ENCODE data around the gene COL3A1. TPM values are rescaled to one million over a fixed set of nuclear protein-coding genes. Genes with fewer than 3 reads are reported as not detected.
A peak's percentile ranks its signal among the peaks of the same experiment; 100 is the strongest.

COL3A1 gene
- polyA plus RNA-seq, 4 donors: 2.0 to 648 (median 59.6) TPM

DNA sequence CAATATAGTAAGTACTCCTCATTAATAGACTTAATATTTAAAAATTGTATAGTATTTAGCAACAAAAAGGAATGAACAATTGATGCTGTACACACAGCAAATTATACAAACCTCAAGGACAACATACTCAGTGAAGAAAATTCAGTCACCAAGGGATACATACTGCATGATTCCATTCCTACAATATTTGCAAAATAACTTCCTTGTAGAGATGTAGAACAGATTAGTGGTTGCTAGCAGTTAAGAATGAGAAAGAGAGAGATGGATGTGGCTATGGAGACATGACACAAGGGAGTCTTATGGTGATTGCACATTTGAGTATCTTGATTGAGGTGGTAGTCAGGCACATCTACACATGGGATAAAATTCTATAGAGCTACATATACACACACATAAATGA lies 26.0 kb downstream of the COL3A1 start:
- no peak for DNase-seq
- H3K4me3 ChIP-seq (ENCODE audit: low read depth in 1 of 3, low read length in 3 of 3): no peak overlapping the region
- no peak overlapping the region for H3K27ac ChIP-seq (ENCODE audit: low read depth in 1 of 3, low read length in 2 of 3)
- no peak for FAIRE-seq
- H3K27me3 ChIP-seq (ENCODE audit: control insufficient read depth in 3 of 3, insufficient read depth in 3 of 3, low read length in 3 of 3): no peaks in the 10 kb centered on the region
- H3K9me3 ChIP-seq (ENCODE audit: control insufficient read depth in 2 of 2, insufficient read depth in 1 of 2, low read depth in 1 of 2, low read length in 1 of 2): no peaks in the 10 kb centered on the region
- H3K36me3 ChIP-seq (ENCODE audit: control insufficient read depth in 3 of 3, insufficient read depth in 2 of 3, low read depth in 1 of 3, low read length in 3 of 3): peaks cover 0 to 11% (median 0%) of the 10 kb centered on the region in 3 donors
- H3K4me1 ChIP-seq (ENCODE audit: control insufficient read depth in 3 of 3, insufficient read depth in 2 of 3, low read depth in 1 of 3, low read length in 2 of 3): no peaks in the 10 kb centered on the region

DNA sequence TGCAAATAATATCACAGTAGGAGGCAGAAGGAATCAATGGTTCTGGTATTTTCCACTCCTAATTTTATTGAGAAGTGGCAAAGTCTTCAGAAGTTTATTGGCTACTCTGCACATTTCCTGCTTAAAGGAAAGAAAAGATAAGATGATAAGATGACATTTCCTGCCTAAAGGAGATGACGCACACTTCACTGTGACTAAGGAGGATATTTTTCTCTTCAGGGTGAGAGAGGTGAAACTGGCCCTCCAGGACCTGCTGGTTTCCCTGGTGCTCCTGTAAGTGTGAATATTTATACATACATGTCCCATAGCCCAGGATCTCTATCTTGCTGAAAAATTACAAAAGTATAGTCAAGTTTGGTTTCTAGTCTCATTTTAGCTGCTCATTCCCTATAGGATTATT lies 27.9 kb downstream of the COL3A1 start:
- no peak for FAIRE-seq
- WGBS, 3 donors: 13 to 27% (median 20%) methylated on average over 1 of the region's 1 CpG

GRCh38 chr2:189008555-189009262 lies 34.5 kb downstream of the COL3A1 start:
- no peak overlapping the region for H3K27ac ChIP-seq (ENCODE audit: low read depth in 1 of 3, low read length in 2 of 3)
- no peak overlapping the region for H3K4me3 ChIP-seq (ENCODE audit: low read depth in 1 of 3, low read length in 3 of 3)
- H3K9me3 ChIP-seq (ENCODE audit: control insufficient read depth in 2 of 2, insufficient read depth in 1 of 2, low read depth in 1 of 2, low read length in 1 of 2): no peaks in the 10 kb centered on the region
- H3K4me1 ChIP-seq (ENCODE audit: control insufficient read depth in 3 of 3, insufficient read depth in 2 of 3, low read depth in 1 of 3, low read length in 2 of 3): no peaks in the 10 kb centered on the region
- H3K36me3 ChIP-seq (ENCODE audit: control insufficient read depth in 3 of 3, insufficient read depth in 2 of 3, low read depth in 1 of 3, low read length in 3 of 3): peaks cover 0 to 13% (median 0%) of the 10 kb centered on the region in 3 donors
- DNase-seq (no peak), FAIRE-seq (no peak)
- 77 to 82% (median 80%) methylated on average over 9 of the region's 9 CpGs for WGBS, 3 donors
- no peaks in the 10 kb centered on the region for H3K27me3 ChIP-seq (ENCODE audit: control insufficient read depth in 3 of 3, insufficient read depth in 3 of 3, low read length in 3 of 3)

More for the DNA sequence above, 27.9 kb downstream of the COL3A1 start:
- DNase-seq: no peak
- Histone ChIP-seq H3K27ac (ENCODE audit: low read depth in 1 of 3, low read length in 2 of 3) (peak overlapping the region in 1 of 3 donors; percentile 24), H3K4me3 (ENCODE audit: low read depth in 1 of 3, low read length in 3 of 3) (no peak overlapping the region), H3K9me3 (ENCODE audit: control insufficient read depth in 2 of 2, insufficient read depth in 1 of 2, low read depth in 1 of 2, low read length in 1 of 2) (no peaks in the 10 kb centered on the region), H3K36me3 (ENCODE audit: control insufficient read depth in 3 of 3, insufficient read depth in 2 of 3, low read depth in 1 of 3, low read length in 3 of 3) (peaks cover 0 to 15% (median 0%) of the 10 kb centered on the region in 3 donors), H3K27me3 (ENCODE audit: control insufficient read depth in 3 of 3, insufficient read depth in 3 of 3, low read length in 3 of 3) (no peaks in the 10 kb centered on the region), H3K4me1 (ENCODE audit: control insufficient read depth in 3 of 3, insufficient read depth in 2 of 3, low read depth in 1 of 3, low read length in 2 of 3) (no peaks in the 10 kb centered on the region)

DNA sequence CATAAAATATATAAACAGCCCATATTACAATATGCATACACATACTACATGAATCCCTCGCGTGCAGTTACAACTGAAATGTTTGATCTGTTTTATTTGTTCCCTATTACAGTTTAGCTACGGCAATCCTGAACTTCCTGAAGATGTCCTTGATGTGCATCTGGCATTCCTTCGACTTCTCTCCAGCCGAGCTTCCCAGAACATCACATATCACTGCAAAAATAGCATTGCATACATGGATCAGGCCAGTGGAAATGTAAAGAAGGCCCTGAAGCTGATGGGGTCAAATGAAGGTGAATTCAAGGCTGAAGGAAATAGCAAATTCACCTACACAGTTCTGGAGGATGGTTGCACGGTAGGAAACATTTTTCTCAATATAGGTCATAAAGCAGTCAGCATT lies 36.4 kb downstream of the COL3A1 start:
- H3K27ac ChIP-seq (ENCODE audit: low read depth in 1 of 3, low read length in 2 of 3): no peak overlapping the region
- no peaks in the 10 kb centered on the region for H3K9me3 ChIP-seq (ENCODE audit: control insufficient read depth in 2 of 2, insufficient read depth in 1 of 2, low read depth in 1 of 2, low read length in 1 of 2)
- peaks cover 0 to 6% (median 0%) of the 10 kb centered on the region in 3 donors for H3K36me3 ChIP-seq (ENCODE audit: control insufficient read depth in 3 of 3, insufficient read depth in 2 of 3, low read depth in 1 of 3, low read length in 3 of 3)
- no peak overlapping the region for H3K4me3 ChIP-seq (ENCODE audit: low read depth in 1 of 3, low read length in 3 of 3)
- no peaks in the 10 kb centered on the region for H3K27me3 ChIP-seq (ENCODE audit: control insufficient read depth in 3 of 3, insufficient read depth in 3 of 3, low read length in 3 of 3)
- WGBS, 3 donors: 72 to 83% (median 78%) methylated on average over 6 of the region's 6 CpGs
- no peaks in the 10 kb centered on the region for H3K4me1 ChIP-seq (ENCODE audit: control insufficient read depth in 3 of 3, insufficient read depth in 2 of 3, low read depth in 1 of 3, low read length in 2 of 3)
- DNase-seq: no peak
- no peak for FAIRE-seq

GRCh38 chr2:189012351-189012750 lies 38.2 kb downstream of the COL3A1 start:
- H3K27me3 ChIP-seq (ENCODE audit: control insufficient read depth in 3 of 3, insufficient read depth in 3 of 3, low read length in 3 of 3): no peaks in the 10 kb centered on the region
- H3K36me3 ChIP-seq (ENCODE audit: control insufficient read depth in 3 of 3, insufficient read depth in 2 of 3, low read depth in 1 of 3, low read length in 3 of 3): peaks cover 0 to 4% (median 0%) of the 10 kb centered on the region in 3 donors
- no peak overlapping the region for H3K27ac ChIP-seq (ENCODE audit: low read depth in 1 of 3, low read length in 2 of 3)
- FAIRE-seq (no peak), DNase-seq (no peak)
- H3K9me3 ChIP-seq (ENCODE audit: control insufficient read depth in 2 of 2, insufficient read depth in 1 of 2, low read depth in 1 of 2, low read length in 1 of 2): no peaks in the 10 kb centered on the region
- H3K4me1 ChIP-seq (ENCODE audit: control insufficient read depth in 3 of 3, insufficient read depth in 2 of 3, low read depth in 1 of 3, low read length in 2 of 3): no peaks in the 10 kb centered on the region
- 37 to 66% (median 63%) methylated on average over 1 of the region's 1 CpG for WGBS, 3 donors
- H3K4me3 ChIP-seq (ENCODE audit: low read depth in 1 of 3, low read length in 3 of 3): no peak overlapping the region

DNA sequence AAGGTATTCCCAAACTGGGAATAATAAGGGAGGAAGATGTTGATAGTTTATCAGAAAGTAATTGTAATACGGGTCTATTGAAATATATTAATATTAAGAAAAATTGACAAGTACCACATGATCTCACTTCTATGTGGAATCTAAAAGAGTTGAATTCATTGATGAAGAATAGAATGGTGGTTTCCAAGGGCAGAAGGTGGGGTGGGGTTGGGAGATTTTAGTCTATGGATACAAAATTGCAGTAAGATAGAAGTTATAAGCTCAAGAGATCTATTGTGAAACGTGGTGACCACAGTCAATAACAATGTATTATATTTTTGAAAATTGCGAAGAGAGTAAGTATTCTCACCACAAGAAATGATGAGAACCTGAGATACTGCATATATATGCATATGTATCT lies 38.9 kb downstream of the COL3A1 start:
- Histone ChIP-seq H3K27ac (ENCODE audit: low read depth in 1 of 3, low read length in 2 of 3) (no peak overlapping the region), H3K27me3 (ENCODE audit: control insufficient read depth in 3 of 3, insufficient read depth in 3 of 3, low read length in 3 of 3) (no peaks in the 10 kb centered on the region), H3K36me3 (ENCODE audit: control insufficient read depth in 3 of 3, insufficient read depth in 2 of 3, low read depth in 1 of 3, low read length in 3 of 3) (no peaks in the 10 kb centered on the region), H3K9me3 (ENCODE audit: control insufficient read depth in 2 of 2, insufficient read depth in 1 of 2, low read depth in 1 of 2, low read length in 1 of 2) (no peaks in the 10 kb centered on the region), H3K4me3 (ENCODE audit: low read depth in 1 of 3, low read length in 3 of 3) (no peak overlapping the region), H3K4me1 (ENCODE audit: control insufficient read depth in 3 of 3, insufficient read depth in 2 of 3, low read depth in 1 of 3, low read length in 2 of 3) (no peaks in the 10 kb centered on the region)
- DNase-seq (no peak), FAIRE-seq (no peak)
- 77 to 91% (median 80%) methylated on average over 3 of the region's 3 CpGs for WGBS, 3 donors

DNA sequence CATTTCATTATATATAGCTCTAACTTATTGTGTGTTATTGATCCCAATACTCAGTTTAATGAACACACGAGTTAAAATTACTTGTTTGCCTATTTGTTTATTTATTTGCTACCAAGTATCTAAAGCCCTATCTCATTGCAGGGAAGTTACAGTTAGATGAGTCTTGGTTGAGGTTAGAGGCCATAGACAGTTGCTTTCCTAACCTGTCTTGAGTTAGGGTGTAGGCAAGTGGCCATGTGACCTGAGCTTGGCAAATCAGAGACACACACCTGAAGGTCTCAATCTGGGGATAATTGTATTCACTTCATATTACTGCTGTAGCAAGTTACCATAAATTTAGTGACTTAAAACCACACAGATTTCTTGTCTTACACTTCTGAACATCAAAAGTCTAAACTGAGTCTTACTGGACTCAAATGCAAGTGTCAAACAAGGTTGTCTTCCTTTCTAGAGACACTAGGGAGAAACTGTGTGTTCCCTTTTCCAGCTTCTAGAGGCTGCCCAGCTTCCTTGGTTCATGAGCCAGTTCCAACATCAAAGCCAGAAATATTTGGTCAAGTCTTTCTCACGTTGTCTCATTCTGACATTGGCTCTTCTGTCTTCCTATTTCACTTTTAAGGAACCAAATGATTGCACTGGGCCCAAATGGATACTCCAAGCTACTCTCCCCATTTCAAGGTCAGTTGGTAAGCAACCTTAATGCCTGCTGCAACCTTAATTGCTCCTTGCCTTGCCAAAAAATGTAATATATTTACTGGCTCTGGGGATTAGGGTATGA lies 39.7 kb downstream of the COL3A1 start:
- no peak overlapping the region for H3K4me3 ChIP-seq (ENCODE audit: low read depth in 1 of 3, low read length in 3 of 3)
- DNase-seq (no peak), FAIRE-seq (no peak)
- peak overlapping the region in 1 of 3 donors; percentile 9 for H3K27ac ChIP-seq (ENCODE audit: low read depth in 1 of 3, low read length in 2 of 3)
- no peaks in the 10 kb centered on the region for H3K4me1 ChIP-seq (ENCODE audit: control insufficient read depth in 3 of 3, insufficient read depth in 2 of 3, low read depth in 1 of 3, low read length in 2 of 3)
- WGBS, 3 donors: 58 to 73% (median 64%) methylated on average over 2 of the region's 2 CpGs
- H3K27me3 ChIP-seq (ENCODE audit: control insufficient read depth in 3 of 3, insufficient read depth in 3 of 3, low read length in 3 of 3): no peaks in the 10 kb centered on the region
- no peaks in the 10 kb centered on the region for H3K36me3 ChIP-seq (ENCODE audit: control insufficient read depth in 3 of 3, insufficient read depth in 2 of 3, low read depth in 1 of 3, low read length in 3 of 3)
- no peaks in the 10 kb centered on the region for H3K9me3 ChIP-seq (ENCODE audit: control insufficient read depth in 2 of 2, insufficient read depth in 1 of 2, low read depth in 1 of 2, low read length in 1 of 2)

- no peaks in the 10 kb centered on the region for H3K9me3 ChIP-seq (ENCODE audit: control insufficient read depth in 2 of 2, insufficient read depth in 1 of 2, low read depth in 1 of 2, low read length in 1 of 2)
- no peaks in the 10 kb centered on the region for H3K36me3 ChIP-seq (ENCODE audit: control insufficient read depth in 3 of 3, insufficient read depth in 2 of 3, low read depth in 1 of 3, low read length in 3 of 3)
- H3K4me1 ChIP-seq (ENCODE audit: control insufficient read depth in 3 of 3, insufficient read depth in 2 of 3, low read depth in 1 of 3, low read length in 2 of 3): no peaks in the 10 kb centered on the region
- peak in 1 of 2 donors; percentile 8 for DNase-seq
- H3K27ac ChIP-seq (ENCODE audit: low read depth in 1 of 3, low read length in 2 of 3): peak overlapping the region in 1 of 3 donors; percentile 9
- H3K4me3 ChIP-seq (ENCODE audit: low read depth in 1 of 3, low read length in 3 of 3): no peak overlapping the region
- 51 to 77% (median 71%) methylated on average over 2 of the region's 2 CpGs for WGBS, 3 donors
- no peaks in the 10 kb centered on the region for H3K27me3 ChIP-seq (ENCODE audit: control insufficient read depth in 3 of 3, insufficient read depth in 3 of 3, low read length in 3 of 3)
- no peak for FAIRE-seq
Observed at GRCh38 chr2:189014449-189015138, 40.4 kb downstream of the COL3A1 start.

All from small intestine (tissue), 7 donors.